GM20000 (cell line): ENCODE measurements around the gene PRG2.

Source experiments
- DNase-seq: peaks from one replicate; pipeline ENCODE4 v3.0.0; 2012; ENCODE audit warnings: low spot score
- TF ChIP-seq, protein P1 (sequence below): IDR thresholded peaks from 2 replicates; pipeline ENCODE4 v1.5.1; 2012; ENCODE audit warnings: mild to moderate bottlenecking, control low read depth; ENCODE audit errors: extremely low read depth, missing control alignments

Gene PRG2, protein sequence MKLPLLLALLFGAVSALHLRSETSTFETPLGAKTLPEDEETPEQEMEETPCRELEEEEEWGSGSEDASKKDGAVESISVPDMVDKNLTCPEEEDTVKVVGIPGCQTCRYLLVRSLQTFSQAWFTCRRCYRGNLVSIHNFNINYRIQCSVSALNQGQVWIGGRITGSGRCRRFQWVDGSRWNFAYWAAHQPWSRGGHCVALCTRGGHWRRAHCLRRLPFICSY

DNA sequence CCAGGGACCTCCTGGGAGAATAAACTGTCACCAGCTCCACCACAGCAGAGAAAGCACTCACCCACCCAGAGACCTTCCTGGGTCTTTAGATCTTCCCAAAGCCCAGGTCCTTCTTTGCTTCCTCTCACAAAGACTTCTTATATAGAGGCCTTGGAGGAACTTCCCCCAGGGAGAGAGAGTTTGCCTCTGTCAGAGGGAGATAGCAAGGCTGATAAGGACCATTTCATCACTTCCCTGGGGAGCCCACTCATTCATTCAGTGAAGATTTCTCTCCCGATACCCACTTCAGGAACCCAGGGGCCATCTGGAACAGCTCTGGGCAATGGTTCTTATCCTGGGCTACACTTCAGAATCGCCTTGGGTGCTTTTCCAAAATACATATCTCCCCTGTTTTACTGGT lies at the start of gene PRG2:
Gene PRG2, minus strand, starts transcription at position 116 of the 400 bp plus-strand sequence. CDS start 706 bp downstream, outside the sequence.
- no peak for DNase-seq

GRCh38 chr11:57439786-57440185 lies 49.3 kb upstream of the PRG2 start:
- TF ChIP-seq, protein P1, sequence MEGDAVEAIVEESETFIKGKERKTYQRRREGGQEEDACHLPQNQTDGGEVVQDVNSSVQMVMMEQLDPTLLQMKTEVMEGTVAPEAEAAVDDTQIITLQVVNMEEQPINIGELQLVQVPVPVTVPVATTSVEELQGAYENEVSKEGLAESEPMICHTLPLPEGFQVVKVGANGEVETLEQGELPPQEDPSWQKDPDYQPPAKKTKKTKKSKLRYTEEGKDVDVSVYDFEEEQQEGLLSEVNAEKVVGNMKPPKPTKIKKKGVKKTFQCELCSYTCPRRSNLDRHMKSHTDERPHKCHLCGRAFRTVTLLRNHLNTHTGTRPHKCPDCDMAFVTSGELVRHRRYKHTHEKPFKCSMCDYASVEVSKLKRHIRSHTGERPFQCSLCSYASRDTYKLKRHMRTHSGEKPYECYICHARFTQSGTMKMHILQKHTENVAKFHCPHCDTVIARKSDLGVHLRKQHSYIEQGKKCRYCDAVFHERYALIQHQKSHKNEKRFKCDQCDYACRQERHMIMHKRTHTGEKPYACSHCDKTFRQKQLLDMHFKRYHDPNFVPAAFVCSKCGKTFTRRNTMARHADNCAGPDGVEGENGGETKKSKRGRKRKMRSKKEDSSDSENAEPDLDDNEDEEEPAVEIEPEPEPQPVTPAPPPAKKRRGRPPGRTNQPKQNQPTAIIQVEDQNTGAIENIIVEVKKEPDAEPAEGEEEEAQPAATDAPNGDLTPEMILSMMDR = no peak
- no peak for DNase-seq

More for the DNA sequence above, at the start of gene PRG2:
- TF ChIP-seq, protein P1 = no peak

DNA sequence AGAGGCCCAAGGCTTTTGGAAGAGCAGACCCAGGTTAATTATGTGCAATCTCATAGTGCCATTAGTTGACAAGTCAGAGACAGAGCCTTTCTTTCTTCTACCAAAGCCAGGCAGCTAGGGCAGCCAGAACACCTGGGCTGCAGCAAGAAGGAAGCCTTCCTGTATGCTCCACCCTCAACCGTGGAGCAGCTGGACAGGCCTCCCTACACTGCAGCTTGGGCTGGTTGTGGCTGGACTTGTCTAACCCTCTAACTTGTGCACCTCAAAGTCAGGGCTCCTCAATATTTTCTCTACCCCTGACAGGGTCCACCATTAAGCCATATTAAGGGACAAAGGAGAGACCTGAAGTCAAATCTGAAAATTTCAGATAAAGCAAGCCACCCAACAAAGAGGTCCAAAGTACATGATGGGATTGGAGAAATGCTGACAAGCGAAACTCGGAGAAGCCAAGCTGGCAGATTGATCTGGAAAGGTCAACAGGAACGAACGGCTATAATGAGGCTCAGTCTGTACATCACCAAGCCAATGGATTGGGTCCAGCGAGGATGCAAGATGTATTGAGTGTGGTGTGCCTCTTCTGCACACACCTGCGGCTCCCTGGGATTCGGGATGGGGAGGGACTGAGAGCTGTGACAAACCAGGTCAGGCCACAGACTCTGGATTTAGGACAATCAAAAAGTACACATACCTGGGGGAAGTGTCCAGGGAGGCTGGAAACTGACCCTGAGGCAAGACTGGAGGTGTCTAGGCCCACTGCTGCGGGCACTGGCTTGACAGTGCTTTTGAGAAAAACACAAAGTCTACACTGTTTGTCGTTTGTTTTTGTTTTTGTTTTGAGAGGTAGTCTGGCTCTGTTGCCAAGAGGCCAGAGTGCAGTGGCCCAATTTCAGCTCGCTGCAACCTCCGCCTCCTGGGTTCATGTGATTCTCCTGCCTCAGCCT lies 48.2 kb upstream of the PRG2 start:
- TF ChIP-seq, protein P1 = no peak
- no peak for DNase-seq

GRCh38 chr11:57436031-57436430 lies 45.6 kb upstream of the PRG2 start:
- DNase-seq = no peak
- TF ChIP-seq, protein P1 = no peak

- TF ChIP-seq, protein P1 = no peak
Measured at GRCh38 chr11:57434640-57435546, 44.4 kb upstream of the PRG2 start.

GRCh38 chr11:57432714-57433163 lies 42.3 kb upstream of the PRG2 start:
- DNase-seq = no peak
- TF ChIP-seq, protein P1 = no peak

More at GRCh38 chr11:57434640-57435546, 44.4 kb upstream of the PRG2 start:
- DNase-seq = no peak
